ENCODE results near the gene MALRD1. TPM values are rescaled to one million over a fixed set of nuclear protein-coding genes. Genes with fewer than 3 reads are reported as not detected.

MALRD1 gene
- total and polyA plus RNA-seq, 2 of the 8 experiments (the other 6 are each of a cell fraction or from before 2014, with no cell fraction given): 0.32 to 0.35 TPM

DNA sequence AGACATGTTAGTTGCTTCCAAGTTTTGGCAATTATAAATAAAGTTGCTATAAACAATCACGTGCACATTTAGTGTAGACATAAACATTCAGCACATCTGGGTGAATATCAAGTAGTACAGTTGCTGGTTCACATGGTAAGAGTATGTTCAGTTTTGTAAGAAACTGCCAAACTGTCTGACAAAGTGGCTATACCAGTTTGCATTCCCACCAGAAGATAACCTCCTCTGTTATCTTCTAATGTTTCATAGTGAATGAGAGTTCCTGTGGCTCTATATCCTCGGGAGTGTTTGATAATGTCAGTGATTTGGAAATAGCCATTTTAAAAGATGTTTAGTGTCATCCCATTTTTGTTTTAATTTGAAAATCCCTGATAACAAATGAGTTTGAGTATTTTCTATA is 508.1 kb downstream of the MALRD1 start (continued):
- TF ChIP-seq, protein P1, sequence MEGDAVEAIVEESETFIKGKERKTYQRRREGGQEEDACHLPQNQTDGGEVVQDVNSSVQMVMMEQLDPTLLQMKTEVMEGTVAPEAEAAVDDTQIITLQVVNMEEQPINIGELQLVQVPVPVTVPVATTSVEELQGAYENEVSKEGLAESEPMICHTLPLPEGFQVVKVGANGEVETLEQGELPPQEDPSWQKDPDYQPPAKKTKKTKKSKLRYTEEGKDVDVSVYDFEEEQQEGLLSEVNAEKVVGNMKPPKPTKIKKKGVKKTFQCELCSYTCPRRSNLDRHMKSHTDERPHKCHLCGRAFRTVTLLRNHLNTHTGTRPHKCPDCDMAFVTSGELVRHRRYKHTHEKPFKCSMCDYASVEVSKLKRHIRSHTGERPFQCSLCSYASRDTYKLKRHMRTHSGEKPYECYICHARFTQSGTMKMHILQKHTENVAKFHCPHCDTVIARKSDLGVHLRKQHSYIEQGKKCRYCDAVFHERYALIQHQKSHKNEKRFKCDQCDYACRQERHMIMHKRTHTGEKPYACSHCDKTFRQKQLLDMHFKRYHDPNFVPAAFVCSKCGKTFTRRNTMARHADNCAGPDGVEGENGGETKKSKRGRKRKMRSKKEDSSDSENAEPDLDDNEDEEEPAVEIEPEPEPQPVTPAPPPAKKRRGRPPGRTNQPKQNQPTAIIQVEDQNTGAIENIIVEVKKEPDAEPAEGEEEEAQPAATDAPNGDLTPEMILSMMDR (IDR thresholded peaks at IDR 0.05; ENCODE audit: control extremely low read depth in 1 of 3, insufficient read depth in 1 of 3, low read depth in 1 of 3, low read length in 3 of 3): no peak
- TF ChIP-seq SIX5 (IDR thresholded peaks at IDR 0.05; ENCODE audit: low read depth, low read length): no peak
